Fibroblast of pulmonary artery (primary cell): ENCODE results near the gene CACNB4.

Experiments
- DNase-seq: peaks from one replicate; pipeline ENCODE4 v3.0.0-alpha.2; 2010; ENCODE audit warnings: low read depth
- H3K4me3 ChIP-seq: replicated peaks from 2 replicates; pipeline ENCODE4 v1.5.1; 2011; ENCODE audit warnings: low read depth, mild to moderate bottlenecking, control low read depth, low read length, moderate library complexity
- CTCF ChIP-seq: IDR thresholded peaks from 2 replicates; pipeline ENCODE4 v1.5.1; 2011; ENCODE audit warnings: mild to moderate bottlenecking, control low read depth, low read length, inconsistent platforms; ENCODE audit errors: missing control alignments

The CACNB4 gene

DNA sequence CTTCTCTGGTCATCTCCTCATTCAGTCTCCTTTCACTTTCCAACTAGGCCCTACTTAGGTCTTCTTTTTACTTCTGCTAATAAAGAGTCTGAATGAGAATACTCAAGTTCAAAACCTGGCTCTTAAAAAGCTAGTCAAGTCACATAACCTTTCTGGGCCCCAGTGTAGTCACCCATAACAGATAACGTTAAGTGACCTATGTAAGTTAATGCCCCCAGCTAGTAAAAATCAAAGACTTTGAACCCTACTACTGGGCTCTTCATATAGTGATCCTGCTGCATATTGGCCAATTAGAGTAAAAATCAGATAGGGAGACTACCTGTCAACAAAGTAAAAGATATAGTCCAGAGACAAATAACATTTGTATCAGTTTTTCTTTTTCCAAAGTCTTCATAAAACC is 288.4 kb downstream of the CACNB4 start:
- no peak for TF ChIP-seq CTCF
- DNase-seq: no peak
- H3K4me3 ChIP-seq: no peak overlapping the region

DNA sequence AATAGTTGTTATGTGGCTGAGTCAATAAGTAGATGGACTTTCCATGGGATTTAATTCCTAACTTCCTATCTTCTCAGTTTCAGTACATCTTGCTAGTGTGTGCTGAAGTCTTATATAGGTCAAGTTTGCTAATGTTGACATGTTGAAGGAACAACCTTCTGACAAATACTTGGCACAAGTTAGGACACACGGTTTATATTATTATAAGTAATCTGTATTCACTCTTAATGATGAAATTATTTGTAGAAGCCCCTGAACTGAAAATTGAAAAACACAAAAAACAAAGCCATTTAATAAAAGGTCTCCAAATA is 289.8 kb downstream of the CACNB4 start:
- no peak for TF ChIP-seq CTCF
- H3K4me3 ChIP-seq: no peak overlapping the region
- DNase-seq: no peak

GRCh38 chr2:151808258-151809072 is 290.4 kb downstream of the CACNB4 start:
- no peak overlapping the region for H3K4me3 ChIP-seq
- peak; percentile 55 for TF ChIP-seq CTCF

GRCh38 chr2:151805961-151806360 is 292.9 kb downstream of the CACNB4 start:
- H3K4me3 ChIP-seq: no peak overlapping the region
- no peak for DNase-seq
- no peak for TF ChIP-seq CTCF

More at GRCh38 chr2:151808258-151809072, 290.4 kb downstream of the CACNB4 start:
- peak; percentile 48 for DNase-seq

DNA sequence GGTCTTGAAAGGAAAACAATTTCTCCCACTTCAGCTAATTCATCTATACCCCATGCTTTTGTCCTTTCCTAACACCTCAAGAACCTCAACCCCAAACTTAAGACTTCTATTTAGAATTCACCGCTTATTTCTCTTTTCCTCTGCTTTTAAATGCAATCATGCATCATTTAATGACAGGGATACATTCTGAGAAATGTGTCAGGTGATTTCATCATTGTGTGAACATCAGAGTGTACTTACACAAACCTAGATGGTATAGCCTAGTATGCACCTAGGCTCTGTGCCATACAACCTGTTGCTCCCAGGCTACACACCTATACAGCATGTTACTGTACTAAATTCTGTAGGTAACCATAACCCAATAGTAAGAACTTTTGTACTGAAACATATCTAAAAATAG is 293.5 kb downstream of the CACNB4 start:
- no peak for TF ChIP-seq CTCF
- no peak overlapping the region for H3K4me3 ChIP-seq
- DNase-seq: no peak

DNA sequence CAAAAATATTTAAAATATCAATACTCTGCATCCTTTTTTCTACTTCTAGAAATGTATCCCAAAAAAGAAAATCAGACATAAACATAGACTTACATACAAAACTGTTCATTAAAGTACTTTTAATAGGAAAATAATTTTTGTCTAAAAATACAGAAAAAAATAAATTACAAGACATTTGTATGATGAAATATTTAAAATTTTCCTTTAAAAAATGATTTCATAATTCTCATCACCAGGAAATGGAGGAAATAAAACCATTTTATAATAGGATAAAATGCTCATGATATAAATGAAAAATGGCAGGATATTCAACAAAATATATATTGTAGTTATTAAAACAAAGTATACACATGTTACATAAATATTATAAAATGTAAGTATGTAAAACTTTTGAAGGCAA is 295.0 kb downstream of the CACNB4 start:
- H3K4me3 ChIP-seq: no peak overlapping the region
- TF ChIP-seq CTCF: no peak
- no peak for DNase-seq

GRCh38 chr2:151802315-151802714 is 296.5 kb downstream of the CACNB4 start:
- TF ChIP-seq CTCF: no peak
- no peak overlapping the region for H3K4me3 ChIP-seq
- DNase-seq: no peak
